ENCODE results near the gene PCP4L1. TPM values are rescaled to one million over a fixed set of nuclear protein-coding genes. Genes with fewer than 3 reads are reported as not detected.
"Not testable (repeated sequence)": the region's sequence is repeated elsewhere in the genome, so short reads cannot be mapped to it uniquely, and the experiment has no call there.

Gene PCP4L1
- total and polyA plus RNA-seq, 4 donors, result 0.69 to 1.2 TPM; not detected in 2

- 82 to 87% methylated on average over 4 of the region's 4 CpGs for WGBS, 2 donors
- H3K9me3 ChIP-seq (ENCODE audit: control insufficient read depth, low read length), result no peaks in the 10 kb centered on the region
- no peaks in the 10 kb centered on the region for H3K36me3 ChIP-seq (ENCODE audit: control insufficient read depth in 1 of 2, insufficient read depth in 2 of 2, low read length in 1 of 2)
- DNase-seq, result no peak
- H3K4me3 ChIP-seq (ENCODE audit: low read length in 2 of 2), result no peak overlapping the region
- intact Hi-C loops (cut with DNase I), result loop anchor here in 1 of 2 donors (5.0 kb wide), 1 partner anchor 84 kb away; the partner anchor contains the start of gene TOMM40L
- H3K4me1 ChIP-seq (ENCODE audit: control insufficient read depth in 1 of 2, insufficient read depth in 2 of 2, low read length in 2 of 2), result no peaks in the 10 kb centered on the region
- H3K27ac ChIP-seq (ENCODE audit: low read depth in 1 of 2, low read length in 2 of 2), result no peak overlapping the region
- no peak for ATAC-seq (ENCODE audit: low FRiP score)
- H3K27me3 ChIP-seq (ENCODE audit: control insufficient read depth in 1 of 2, insufficient read depth in 2 of 2, low read length in 1 of 2), result no peaks in the 10 kb centered on the region
Observed at GRCh38 chr1:161311595-161312181, 53.1 kb downstream of the PCP4L1 start.

- ATAC-seq (ENCODE audit: low FRiP score), result peak; percentile 31
- intact Hi-C loops (cut with DNase I), result loop anchor here (2.0 to 5.0 kb wide), 3 partner anchors 55 to 87 kb away; partner anchors contain the start of gene TOMM40L (in 2 of the 2)
Observed at GRCh38 chr1:161313554-161314200, 55.1 kb downstream of the PCP4L1 start.

GRCh38 chr1:161314201-161314981 is 55.8 kb downstream of the PCP4L1 start, which contains the start of gene SDHC:
SDHC (plus strand) TSS chr1:161314381; CDS start chr1:161314406, 25 bp downstream.
- Histone ChIP-seq H3K27ac (ENCODE audit: low read depth in 1 of 2, low read length in 2 of 2) (peak within 1 kb of the TSS; percentile 71 to 93), H3K4me1 (ENCODE audit: control insufficient read depth in 1 of 2, insufficient read depth in 2 of 2, low read length in 2 of 2) (no peaks in the 10 kb centered on the region), H3K4me3 (ENCODE audit: low read length in 2 of 2) (peak within 1 kb of the TSS; percentile 87 to 88), H3K9me3 (ENCODE audit: control insufficient read depth, low read length) (no peaks in the 10 kb centered on the region), H3K36me3 (ENCODE audit: control insufficient read depth in 1 of 2, insufficient read depth in 2 of 2, low read length in 1 of 2) (no peaks in the 10 kb centered on the region), H3K27me3 (ENCODE audit: control insufficient read depth in 1 of 2, insufficient read depth in 2 of 2, low read length in 1 of 2) (no peaks in the 10 kb centered on the region)
- peak; percentile 99 for ATAC-seq (ENCODE audit: low FRiP score)
- peak; percentile 95 to 97 for DNase-seq
- WGBS, 2 donors, result 0 to 1% methylated on average over 45 of the region's 45 CpGs
- intact Hi-C loops (cut with DNase I), result loop anchor here (2.0 to 5.0 kb wide), 3 partner anchors 54 to 88 kb away; partner anchors contain the start of gene TOMM40L (in 2 of the 2)

More at GRCh38 chr1:161313554-161314200, 55.1 kb downstream of the PCP4L1 start:
- H3K4me1 ChIP-seq (ENCODE audit: control insufficient read depth in 1 of 2, insufficient read depth in 2 of 2, low read length in 2 of 2), result no peaks in the 10 kb centered on the region
- H3K4me3 ChIP-seq (ENCODE audit: low read length in 2 of 2), result peak overlapping the region; percentile 87 to 88
- no peaks in the 10 kb centered on the region for H3K27me3 ChIP-seq (ENCODE audit: control insufficient read depth in 1 of 2, insufficient read depth in 2 of 2, low read length in 1 of 2)
- no peaks in the 10 kb centered on the region for H3K36me3 ChIP-seq (ENCODE audit: control insufficient read depth in 1 of 2, insufficient read depth in 2 of 2, low read length in 1 of 2)
- no peak for DNase-seq
- H3K9me3 ChIP-seq (ENCODE audit: control insufficient read depth, low read length), result no peaks in the 10 kb centered on the region
- WGBS, 2 donors, result 36 to 39% methylated on average over 28 of the region's 28 CpGs
- H3K27ac ChIP-seq (ENCODE audit: low read depth in 1 of 2, low read length in 2 of 2), result peak overlapping the region in 1 of 2 donors; percentile 4

GRCh38 chr1:161315841-161316674 is 57.5 kb downstream of the PCP4L1 start:
- H3K9me3 ChIP-seq (ENCODE audit: control insufficient read depth, low read length); ATAC-seq (ENCODE audit: low FRiP score); H3K36me3 ChIP-seq (ENCODE audit: control insufficient read depth in 1 of 2, insufficient read depth in 2 of 2, low read length in 1 of 2); H3K27me3 ChIP-seq (ENCODE audit: control insufficient read depth in 1 of 2, insufficient read depth in 2 of 2, low read length in 1 of 2); H3K27ac ChIP-seq (ENCODE audit: low read depth in 1 of 2, low read length in 2 of 2); DNase-seq; H3K4me3 ChIP-seq (ENCODE audit: low read length in 2 of 2); H3K4me1 ChIP-seq (ENCODE audit: control insufficient read depth in 1 of 2, insufficient read depth in 2 of 2, low read length in 2 of 2): not testable (repeated sequence)
- intact Hi-C loops (cut with DNase I), result loop anchor here in 1 of 2 donors (2.0 kb wide), 2 partner anchors 53 to 89 kb away; partner anchors contain the start of gene TOMM40L
- 76 to 77% methylated on average over 17 of the region's 17 CpGs for WGBS, 2 donors

GRCh38 chr1:161324020-161324419 is 65.5 kb downstream of the PCP4L1 start:
- WGBS, 2 donors, result 89 to 91% methylated on average over 4 of the region's 4 CpGs
- Histone ChIP-seq H3K36me3 (ENCODE audit: control insufficient read depth in 1 of 2, insufficient read depth in 2 of 2, low read length in 1 of 2) (peaks cover 0 to 2% of the 10 kb centered on the region in 2 donors), H3K4me1 (ENCODE audit: control insufficient read depth in 1 of 2, insufficient read depth in 2 of 2, low read length in 2 of 2) (no peaks in the 10 kb centered on the region), H3K27ac (ENCODE audit: low read depth in 1 of 2, low read length in 2 of 2) (no peak overlapping the region), H3K27me3 (ENCODE audit: control insufficient read depth in 1 of 2, insufficient read depth in 2 of 2, low read length in 1 of 2) (no peaks in the 10 kb centered on the region), H3K4me3 (ENCODE audit: low read length in 2 of 2) (no peak overlapping the region), H3K9me3 (ENCODE audit: control insufficient read depth, low read length) (no peaks in the 10 kb centered on the region)
- DNase-seq, result no peak
- intact Hi-C loops (cut with DNase I), result no loop called here
- no peak for ATAC-seq (ENCODE audit: low FRiP score)

- 90 to 94% methylated on average over 4 of the region's 4 CpGs for WGBS, 2 donors
- peaks cover 0 to 6% of the 10 kb centered on the region in 2 donors for H3K36me3 ChIP-seq (ENCODE audit: control insufficient read depth in 1 of 2, insufficient read depth in 2 of 2, low read length in 1 of 2)
- H3K27ac ChIP-seq (ENCODE audit: low read depth in 1 of 2, low read length in 2 of 2), result no peak overlapping the region
- H3K4me1 ChIP-seq (ENCODE audit: control insufficient read depth in 1 of 2, insufficient read depth in 2 of 2, low read length in 2 of 2), result no peaks in the 10 kb centered on the region
- no peaks in the 10 kb centered on the region for H3K9me3 ChIP-seq (ENCODE audit: control insufficient read depth, low read length)
- no peak for DNase-seq
- no peaks in the 10 kb centered on the region for H3K27me3 ChIP-seq (ENCODE audit: control insufficient read depth in 1 of 2, insufficient read depth in 2 of 2, low read length in 1 of 2)
- intact Hi-C loops (cut with DNase I), result no loop called here
- H3K4me3 ChIP-seq (ENCODE audit: low read length in 2 of 2), result no peak overlapping the region
- no peak for ATAC-seq (ENCODE audit: low FRiP score)
Observed at GRCh38 chr1:161330346-161330745, 71.8 kb downstream of the PCP4L1 start.

- intact Hi-C loops (cut with DNase I), result no loop called here
- no peaks in the 10 kb centered on the region for H3K4me1 ChIP-seq (ENCODE audit: control insufficient read depth in 1 of 2, insufficient read depth in 2 of 2, low read length in 2 of 2)
- H3K27ac ChIP-seq (ENCODE audit: low read depth in 1 of 2, low read length in 2 of 2), result no peak overlapping the region
- H3K9me3 ChIP-seq (ENCODE audit: control insufficient read depth, low read length), result no peaks in the 10 kb centered on the region
- ATAC-seq (ENCODE audit: low FRiP score) (no peak), DNase-seq (no peak)
- peaks cover 0 to 10% of the 10 kb centered on the region in 2 donors for H3K36me3 ChIP-seq (ENCODE audit: control insufficient read depth in 1 of 2, insufficient read depth in 2 of 2, low read length in 1 of 2)
- 94 to 96% methylated on average over 9 of the region's 9 CpGs for WGBS, 2 donors
- H3K27me3 ChIP-seq (ENCODE audit: control insufficient read depth in 1 of 2, insufficient read depth in 2 of 2, low read length in 1 of 2), result no peaks in the 10 kb centered on the region
- no peak overlapping the region for H3K4me3 ChIP-seq (ENCODE audit: low read length in 2 of 2)
Observed at GRCh38 chr1:161333166-161333565, 74.6 kb downstream of the PCP4L1 start.

All from aorta (tissue), 5 donors.